BJ (cell line): ENCODE results near the gene GLI3. TPM values are rescaled to one million over a fixed set of nuclear protein-coding genes. Genes with fewer than 3 reads are reported as not detected.
A peak's percentile ranks its signal among the peaks of the same experiment; 100 is the strongest.

ENCODE experiments used
- CTCF ChIA-PET: fragments of 350-600 bp; formaldehyde crosslinking; extraction: SDS; loops from one replicate; lab custom pipeline; 2021; ENCODE audit warnings: antibody characterized with exemption, inconsistent platforms; lab: Yijun Ruan, JAX
- POLR2A ChIA-PET: fragments of 300-600 bp; sonication (Branson Sonifier 250); formaldehyde crosslinking; extraction: SDS; loops from one replicate; lab custom pipeline; 2021; ENCODE audit warnings: antibody characterized with exemption; lab: Charles Lee
- DNase-seq: peaks from one replicate; pipeline ENCODE4 v3.0.0-alpha.2; 2011; ENCODE audit warnings: low read depth
- H3K27me3 ChIP-seq: 2 replicates; pipeline ENCODE4 v1.6.0; 2011; ENCODE audit warnings: low read length; ENCODE audit not compliant: control insufficient read depth, insufficient read depth
- H3K36me3 ChIP-seq: 2 replicates; pipeline ENCODE4 v1.5.1; 2011; ENCODE audit warnings: low read length; ENCODE audit not compliant: control insufficient read depth, insufficient read depth
- H3K4me3 ChIP-seq: 2 replicates; pipeline ENCODE4 v1.5.1; 2011; ENCODE audit warnings: low read depth, mild to moderate bottlenecking, control low read depth, low read length
- CTCF ChIP-seq: IDR thresholded peaks from 2 replicates; pipeline ENCODE4 v1.5.1; 2011; ENCODE audit warnings: low read depth, mild to moderate bottlenecking, control low read depth, inconsistent platforms, low read length, moderate library complexity; ENCODE audit not compliant: insufficient read depth
- polyA minus RNA-seq: library from RNA; depleted of rRNA, polyadenylated mRNA; stranded (reverse); fragments of >200 nt; gene quantifications from 2 replicates; pipeline ENCODE4 v1.2.3, GENCODE V29; 2011; rRNA and poly(A)+ RNA removed
- polyA plus RNA-seq: library from polyadenylated mRNA; depleted of rRNA; stranded (reverse); fragments of >200 nt; gene quantifications from 2 replicates; pipeline ENCODE4 v1.2.3, GENCODE V29; 2011; rRNA removed

Gene GLI3
- 4.4 and 5.1 TPM in 2 replicates for polyA plus RNA-seq
- 9.5 and 12.8 TPM in 2 replicates for polyA minus RNA-seq

GRCh38 chr7:42236976-42237810, at the start of gene GLI3:
TSS of gene GLI3 (minus strand) at chr7:42237209. CDS start at chr7:42223253, 13,956 bp downstream.
- DNase-seq = peak; percentile 55
- ChIA-PET CTCF (no interaction called here), POLR2A (no interaction called here)
- no peaks in the 10 kb centered on the region for H3K27me3 ChIP-seq
- H3K4me3 ChIP-seq = peak within 1 kb of the TSS; percentile 82
- H3K36me3 ChIP-seq = no peaks in the 10 kb centered on the region
- TF ChIP-seq CTCF = peak; percentile 47

GRCh38 chr7:42285383-42285824, 48.4 kb upstream of the GLI3 start:
- Histone ChIP-seq H3K27me3 (peaks cover 10% of the 10 kb centered on the region; the same call in 1 of the 2 replicates), H3K4me3 (no peak overlapping the region), H3K36me3 (no peaks in the 10 kb centered on the region)
- CTCF ChIA-PET = no interaction called here
- no peak for DNase-seq
- TF ChIP-seq CTCF = no peak
- POLR2A ChIA-PET = no interaction called here

- no peak for TF ChIP-seq CTCF
- no peak overlapping the region for H3K4me3 ChIP-seq
- no peaks in the 10 kb centered on the region for H3K36me3 ChIP-seq
- peaks cover 8% of the 10 kb centered on the region; the same call in 1 of the 2 replicates for H3K27me3 ChIP-seq
- CTCF ChIA-PET = interaction anchor here (0.8 to 3.2 kb wide), 2 partner anchors 11 to 262 kb away, joined by 4 to 11 read pairs; no protein-coding TSS in a partner anchor
- DNase-seq = no peak
- POLR2A ChIA-PET = no interaction called here
These were observed 46.5 kb upstream of the GLI3 start for GRCh38 chr7:42283553-42283952.

GRCh38 chr7:42278344-42278743, 41.3 kb upstream of the GLI3 start:
- CTCF ChIA-PET = interaction anchor here (0.6 to 1.2 kb wide), 2 partner anchors 50 to 553 kb away, joined by 3 read pairs; no protein-coding TSS in a partner anchor

More at GRCh38 chr7:42278344-42278743, 41.3 kb upstream of the GLI3 start:
- POLR2A ChIA-PET = no interaction called here
- H3K4me3 ChIP-seq = no peak overlapping the region
- H3K27me3 ChIP-seq = peaks cover 6% of the 10 kb centered on the region; the same call in 1 of the 2 replicates
- no peaks in the 10 kb centered on the region for H3K36me3 ChIP-seq
- DNase-seq = no peak
- TF ChIP-seq CTCF = no peak
